ENCODE measurements around the gene SUGCT.

The SUGCT gene

GRCh38 chr7:40772096-40772495, 637.3 kb downstream of the SUGCT start:
- Histone ChIP-seq H3K9ac (ENCODE audit: low read depth, low read length, poor library complexity, severe bottlenecking) (no peak overlapping the region), H3K9me3 (ENCODE audit: insufficient read depth, low read depth, low read length) (no peaks in the 10 kb centered on the region), H3K27me3 (ENCODE audit: insufficient read depth, low read length, poor library complexity, severe bottlenecking) (no peaks in the 10 kb centered on the region), H3F3A (ENCODE audit: low read depth) (no peaks in the 10 kb centered on the region), H3K4me1 (ENCODE audit: insufficient read depth, low read length, poor library complexity, severe bottlenecking) (no peaks in the 10 kb centered on the region), H3K79me2 (ENCODE audit: insufficient read depth, low read length) (no peaks in the 10 kb centered on the region), H3K9me2 (replicated peaks; ENCODE audit: low read depth, low read length) (no peaks in the 10 kb centered on the region), H3K36me3 (ENCODE audit: insufficient read depth, low read length) (no peaks in the 10 kb centered on the region), H2AFZ (ENCODE audit: low read length) (no peak overlapping the region), H3K4me2 (ENCODE audit: low read depth, low read length, poor library complexity, severe bottlenecking) (no peak overlapping the region), H4K20me1 (ENCODE audit: insufficient read depth, low read length, poor library complexity, severe bottlenecking) (no peaks in the 10 kb centered on the region), H3K4me3 (ENCODE audit: low read length, poor library complexity, severe bottlenecking) (no peak overlapping the region)
- TF ChIP-seq, protein P1, sequence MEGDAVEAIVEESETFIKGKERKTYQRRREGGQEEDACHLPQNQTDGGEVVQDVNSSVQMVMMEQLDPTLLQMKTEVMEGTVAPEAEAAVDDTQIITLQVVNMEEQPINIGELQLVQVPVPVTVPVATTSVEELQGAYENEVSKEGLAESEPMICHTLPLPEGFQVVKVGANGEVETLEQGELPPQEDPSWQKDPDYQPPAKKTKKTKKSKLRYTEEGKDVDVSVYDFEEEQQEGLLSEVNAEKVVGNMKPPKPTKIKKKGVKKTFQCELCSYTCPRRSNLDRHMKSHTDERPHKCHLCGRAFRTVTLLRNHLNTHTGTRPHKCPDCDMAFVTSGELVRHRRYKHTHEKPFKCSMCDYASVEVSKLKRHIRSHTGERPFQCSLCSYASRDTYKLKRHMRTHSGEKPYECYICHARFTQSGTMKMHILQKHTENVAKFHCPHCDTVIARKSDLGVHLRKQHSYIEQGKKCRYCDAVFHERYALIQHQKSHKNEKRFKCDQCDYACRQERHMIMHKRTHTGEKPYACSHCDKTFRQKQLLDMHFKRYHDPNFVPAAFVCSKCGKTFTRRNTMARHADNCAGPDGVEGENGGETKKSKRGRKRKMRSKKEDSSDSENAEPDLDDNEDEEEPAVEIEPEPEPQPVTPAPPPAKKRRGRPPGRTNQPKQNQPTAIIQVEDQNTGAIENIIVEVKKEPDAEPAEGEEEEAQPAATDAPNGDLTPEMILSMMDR (conservative IDR thresholded peaks at IDR 0.05; ENCODE audit: low read length), result no peak
- TF ChIP-seq EZH2phosphoT487 (IDR thresholded peaks at IDR 0.05; ENCODE audit: borderline replicate concordance), result no peak

DNA sequence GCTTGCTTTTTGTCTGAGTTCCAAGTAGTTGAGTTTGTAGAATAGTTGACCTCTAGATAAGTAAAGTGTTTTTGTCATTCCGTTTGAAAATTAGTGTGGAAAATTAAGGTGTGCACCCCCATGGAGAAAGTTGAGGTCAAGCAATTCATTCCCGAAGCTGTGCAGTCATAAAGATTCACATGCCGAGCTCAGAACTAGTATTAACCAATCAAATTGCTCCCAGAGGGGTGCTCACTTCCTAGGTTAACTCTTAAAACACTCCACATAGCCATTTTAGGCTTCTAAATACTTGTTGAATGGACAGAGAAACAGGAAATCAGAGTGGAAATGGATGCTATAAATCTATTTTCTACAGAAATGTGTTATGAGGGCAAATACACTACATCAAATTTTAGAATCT, 638.9 kb downstream of the SUGCT start:
- no peaks in the 10 kb centered on the region for H3K36me3 ChIP-seq (ENCODE audit: insufficient read depth, low read length)
- no peaks in the 10 kb centered on the region for H3K4me1 ChIP-seq (ENCODE audit: insufficient read depth, low read length, poor library complexity, severe bottlenecking)
- no peaks in the 10 kb centered on the region for H4K20me1 ChIP-seq (ENCODE audit: insufficient read depth, low read length, poor library complexity, severe bottlenecking)
- no peak for TF ChIP-seq EZH2phosphoT487 (IDR thresholded peaks at IDR 0.05; ENCODE audit: borderline replicate concordance)
- TF ChIP-seq, protein P1 (conservative IDR thresholded peaks at IDR 0.05; ENCODE audit: low read length), result no peak
- H3K79me2 ChIP-seq (ENCODE audit: insufficient read depth, low read length), result no peaks in the 10 kb centered on the region
- no peak overlapping the region for H3K9ac ChIP-seq (ENCODE audit: low read depth, low read length, poor library complexity, severe bottlenecking)
- no peaks in the 10 kb centered on the region for H3K27me3 ChIP-seq (ENCODE audit: insufficient read depth, low read length, poor library complexity, severe bottlenecking)
- no peaks in the 10 kb centered on the region for H3K9me2 ChIP-seq (replicated peaks; ENCODE audit: low read depth, low read length)
- no peak overlapping the region for H3K4me3 ChIP-seq (ENCODE audit: low read length, poor library complexity, severe bottlenecking)
- H3K4me2 ChIP-seq (ENCODE audit: low read depth, low read length, poor library complexity, severe bottlenecking), result no peak overlapping the region
- no peaks in the 10 kb centered on the region for H3K9me3 ChIP-seq (ENCODE audit: insufficient read depth, low read depth, low read length)
- H2AFZ ChIP-seq (ENCODE audit: low read length), result no peak overlapping the region
- no peaks in the 10 kb centered on the region for H3F3A ChIP-seq (ENCODE audit: low read depth)

DNA sequence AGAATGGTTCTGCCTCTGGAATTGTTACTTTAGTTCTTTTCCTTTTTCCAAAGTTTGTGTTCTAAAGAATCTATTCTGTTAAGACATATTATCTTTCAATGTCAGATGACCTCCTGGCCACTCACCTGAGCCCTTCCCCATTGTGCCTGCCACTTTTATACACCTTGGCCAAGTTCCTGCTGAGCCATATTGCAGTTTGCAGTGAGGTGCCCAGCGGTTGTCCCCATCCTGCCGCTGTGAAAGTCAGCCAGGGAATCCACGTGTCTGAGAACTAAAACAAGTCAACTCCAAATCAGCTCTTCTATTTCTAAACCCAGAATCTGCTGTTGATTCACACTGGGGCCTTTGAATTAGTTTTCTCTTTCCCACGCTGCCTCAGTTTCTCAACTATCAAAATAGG, 641.1 kb downstream of the SUGCT start:
- no peak overlapping the region for H2AFZ ChIP-seq (ENCODE audit: low read length)
- no peak for TF ChIP-seq EZH2phosphoT487 (IDR thresholded peaks at IDR 0.05; ENCODE audit: borderline replicate concordance)
- TF ChIP-seq, protein P1 (conservative IDR thresholded peaks at IDR 0.05; ENCODE audit: low read length), result no peak
- no peaks in the 10 kb centered on the region for H4K20me1 ChIP-seq (ENCODE audit: insufficient read depth, low read length, poor library complexity, severe bottlenecking)
- no peaks in the 10 kb centered on the region for H3F3A ChIP-seq (ENCODE audit: low read depth)
- H3K4me1 ChIP-seq (ENCODE audit: insufficient read depth, low read length, poor library complexity, severe bottlenecking), result no peaks in the 10 kb centered on the region
- H3K27me3 ChIP-seq (ENCODE audit: insufficient read depth, low read length, poor library complexity, severe bottlenecking), result no peaks in the 10 kb centered on the region
- H3K9ac ChIP-seq (ENCODE audit: low read depth, low read length, poor library complexity, severe bottlenecking), result no peak overlapping the region
- no peaks in the 10 kb centered on the region for H3K79me2 ChIP-seq (ENCODE audit: insufficient read depth, low read length)
- no peaks in the 10 kb centered on the region for H3K9me3 ChIP-seq (ENCODE audit: insufficient read depth, low read depth, low read length)
- no peak overlapping the region for H3K4me3 ChIP-seq (ENCODE audit: low read length, poor library complexity, severe bottlenecking)
- H3K36me3 ChIP-seq (ENCODE audit: insufficient read depth, low read length), result no peaks in the 10 kb centered on the region
- no peak overlapping the region for H3K4me2 ChIP-seq (ENCODE audit: low read depth, low read length, poor library complexity, severe bottlenecking)
- no peaks in the 10 kb centered on the region for H3K9me2 ChIP-seq (replicated peaks; ENCODE audit: low read depth, low read length)
